NCI-H510A (cell line): ENCODE measurements around the gene EPS8L2.
"Not testable (repeated sequence)": the region's sequence is repeated elsewhere in the genome, so short reads cannot be mapped to it uniquely, and the experiment has no call there.

Experiments used
- DNase-seq: peaks from one replicate; lab custom pipeline; 2025; lab: John Stamatoyannopoulos, UW

The EPS8L2 gene

GRCh38 chr11:690244-690643 is 15.8 kb upstream of the EPS8L2 start:
- not testable (repeated sequence) for DNase-seq

GRCh38 chr11:690738-691633 is 15.0 kb upstream of the EPS8L2 start:
- no peak for DNase-seq

GRCh38 chr11:691710-692590 is 14.1 kb upstream of the EPS8L2 start:
- no peak for DNase-seq

- DNase-seq: peak; percentile 67
Measured at GRCh38 chr11:692824-693414, 13.1 kb upstream of the EPS8L2 start.

GRCh38 chr11:693415-693831 is 12.6 kb upstream of the EPS8L2 start:
- no peak for DNase-seq

GRCh38 chr11:693887-694562 is 12.0 kb upstream of the EPS8L2 start:
- peak; percentile 62 for DNase-seq

GRCh38 chr11:694563-695287 is 11.3 kb upstream of the EPS8L2 start, which contains the start of gene DEAF1:
DEAF1 (minus strand) TSS chr11:695222; CDS start chr11:695047, 175 bp downstream.
- peak; percentile 84 for DNase-seq

GRCh38 chr11:695288-695537 is 10.8 kb upstream of the EPS8L2 start:
- DNase-seq: no peak

- peak; percentile 85 for DNase-seq
Measured at GRCh38 chr11:695538-696248, 10.3 kb upstream of the EPS8L2 start, which contains the start of gene TMEM80. TMEM80 (plus strand) TSS chr11:695816; CDS start chr11:695828, 12 bp downstream.

GRCh38 chr11:696955-697491 is 9.0 kb upstream of the EPS8L2 start:
- DNase-seq: no peak

- no peak for DNase-seq
Measured at GRCh38 chr11:697811-698311, 8.2 kb upstream of the EPS8L2 start.

- DNase-seq: no peak
Measured at GRCh38 chr11:698493-699115, 7.4 kb upstream of the EPS8L2 start.

GRCh38 chr11:699116-699508 is 6.9 kb upstream of the EPS8L2 start:
- DNase-seq: no peak

GRCh38 chr11:699753-700152 is 6.3 kb upstream of the EPS8L2 start:
- no peak for DNase-seq

GRCh38 chr11:701741-702461 is 4.1 kb upstream of the EPS8L2 start:
- DNase-seq: no peak

- DNase-seq: no peak
Measured at GRCh38 chr11:702462-703461, 3.3 kb upstream of the EPS8L2 start.

- DNase-seq: no peak
Measured at GRCh38 chr11:703506-703905, 2.5 kb upstream of the EPS8L2 start.

GRCh38 chr11:704228-704674 is 1.8 kb upstream of the EPS8L2 start:
- no peak for DNase-seq
